ENCODE results near the gene SMARCA1.
"Not testable (repeated sequence)": the region's sequence is repeated elsewhere in the genome, so short reads cannot be mapped to it uniquely, and the experiment has no call there.

SMARCA1 gene, protein sequence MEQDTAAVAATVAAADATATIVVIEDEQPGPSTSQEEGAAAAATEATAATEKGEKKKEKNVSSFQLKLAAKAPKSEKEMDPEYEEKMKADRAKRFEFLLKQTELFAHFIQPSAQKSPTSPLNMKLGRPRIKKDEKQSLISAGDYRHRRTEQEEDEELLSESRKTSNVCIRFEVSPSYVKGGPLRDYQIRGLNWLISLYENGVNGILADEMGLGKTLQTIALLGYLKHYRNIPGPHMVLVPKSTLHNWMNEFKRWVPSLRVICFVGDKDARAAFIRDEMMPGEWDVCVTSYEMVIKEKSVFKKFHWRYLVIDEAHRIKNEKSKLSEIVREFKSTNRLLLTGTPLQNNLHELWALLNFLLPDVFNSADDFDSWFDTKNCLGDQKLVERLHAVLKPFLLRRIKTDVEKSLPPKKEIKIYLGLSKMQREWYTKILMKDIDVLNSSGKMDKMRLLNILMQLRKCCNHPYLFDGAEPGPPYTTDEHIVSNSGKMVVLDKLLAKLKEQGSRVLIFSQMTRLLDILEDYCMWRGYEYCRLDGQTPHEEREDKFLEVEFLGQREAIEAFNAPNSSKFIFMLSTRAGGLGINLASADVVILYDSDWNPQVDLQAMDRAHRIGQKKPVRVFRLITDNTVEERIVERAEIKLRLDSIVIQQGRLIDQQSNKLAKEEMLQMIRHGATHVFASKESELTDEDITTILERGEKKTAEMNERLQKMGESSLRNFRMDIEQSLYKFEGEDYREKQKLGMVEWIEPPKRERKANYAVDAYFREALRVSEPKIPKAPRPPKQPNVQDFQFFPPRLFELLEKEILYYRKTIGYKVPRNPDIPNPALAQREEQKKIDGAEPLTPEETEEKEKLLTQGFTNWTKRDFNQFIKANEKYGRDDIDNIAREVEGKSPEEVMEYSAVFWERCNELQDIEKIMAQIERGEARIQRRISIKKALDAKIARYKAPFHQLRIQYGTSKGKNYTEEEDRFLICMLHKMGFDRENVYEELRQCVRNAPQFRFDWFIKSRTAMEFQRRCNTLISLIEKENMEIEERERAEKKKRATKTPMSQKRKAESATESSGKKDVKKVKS

DNA sequence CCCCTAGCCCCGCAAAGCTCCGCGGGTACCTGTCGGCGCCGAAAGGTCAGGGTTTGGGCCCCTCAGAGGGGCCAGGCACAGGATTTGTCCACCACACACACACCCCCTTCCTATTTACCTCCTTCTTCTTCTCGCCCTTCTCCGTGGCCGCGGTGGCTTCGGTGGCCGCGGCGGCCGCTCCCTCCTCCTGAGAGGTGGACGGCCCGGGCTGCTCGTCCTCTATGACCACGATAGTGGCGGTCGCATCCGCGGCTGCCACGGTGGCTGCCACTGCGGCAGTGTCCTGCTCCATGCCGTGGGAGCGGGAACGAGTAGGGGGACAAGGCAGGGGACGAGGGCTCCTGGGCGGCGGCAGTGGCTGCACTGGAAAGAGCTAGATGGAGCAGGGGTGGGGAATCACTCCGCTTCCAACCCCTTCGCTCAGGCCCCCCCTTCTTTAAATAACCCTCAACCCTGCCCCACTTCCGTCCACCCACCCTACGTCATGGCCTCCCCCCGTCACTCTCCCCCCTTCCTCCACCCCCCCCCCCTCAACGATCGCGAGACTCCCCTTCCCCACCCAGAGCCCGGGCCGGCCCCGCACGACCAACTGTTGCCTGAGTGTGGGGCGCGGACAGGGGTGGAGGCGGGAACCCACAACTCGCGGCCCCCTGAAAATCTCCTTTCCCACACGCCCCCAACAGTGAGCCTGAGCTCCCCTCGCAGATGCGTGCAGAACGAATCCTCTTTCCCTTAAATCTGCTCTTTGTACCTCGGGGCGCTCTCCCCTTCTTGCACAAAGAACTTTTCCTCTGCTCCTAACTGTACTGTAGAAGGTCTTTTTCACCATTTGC, at the start of gene SMARCA1:
SMARCA1 (minus strand) TSS at position 412 of the 833 bp plus-strand sequence; CDS start at position 292, 120 bp downstream.
- Mint-ChIP-seq H3K4me3 (peak within 1 kb of the TSS; percentile 87), H3K27ac (peak within 1 kb of the TSS; percentile 56), H3K9me3 (no peaks in the 10 kb centered on the region), H3K4me1 (ENCODE audit: low read depth) (no peaks in the 10 kb centered on the region), H3K27me3 (peaks cover 24% of the 10 kb centered on the region), H3K36me3 (ENCODE audit: low read depth) (peaks cover 6% of the 10 kb centered on the region)
- intact Hi-C loops (cut with micrococcal nuclease): no loop called here

DNA sequence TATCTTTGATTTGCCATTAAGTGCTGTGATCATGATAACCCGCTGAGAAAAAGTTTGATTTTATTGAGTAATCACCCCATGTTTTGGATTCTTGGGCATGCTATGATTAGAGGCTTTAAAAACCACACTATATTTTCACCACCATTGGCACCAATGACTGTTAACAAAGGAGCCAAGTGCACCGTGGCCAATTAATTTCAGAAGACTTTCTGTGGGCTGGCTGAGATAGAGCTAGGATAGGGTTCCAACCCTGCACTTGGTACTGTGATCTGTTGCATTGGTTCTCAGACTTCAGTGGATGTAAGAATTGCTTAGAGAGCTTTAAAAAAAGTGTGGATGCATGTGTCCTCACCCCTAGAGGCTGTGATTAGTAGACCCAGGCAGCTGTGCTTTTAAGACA, 49.1 kb upstream of the SMARCA1 start:
- Mint-ChIP-seq H3K27me3 (no peaks in the 10 kb centered on the region), H3K9me3 (no peaks in the 10 kb centered on the region), H3K4me3 (no peak overlapping the region), H3K27ac (no peak overlapping the region), H3K4me1 (ENCODE audit: low read depth) (no peaks in the 10 kb centered on the region), H3K36me3 (ENCODE audit: low read depth) (peaks cover 54% of the 10 kb centered on the region)
- intact Hi-C loops (cut with micrococcal nuclease): no loop called here

DNA sequence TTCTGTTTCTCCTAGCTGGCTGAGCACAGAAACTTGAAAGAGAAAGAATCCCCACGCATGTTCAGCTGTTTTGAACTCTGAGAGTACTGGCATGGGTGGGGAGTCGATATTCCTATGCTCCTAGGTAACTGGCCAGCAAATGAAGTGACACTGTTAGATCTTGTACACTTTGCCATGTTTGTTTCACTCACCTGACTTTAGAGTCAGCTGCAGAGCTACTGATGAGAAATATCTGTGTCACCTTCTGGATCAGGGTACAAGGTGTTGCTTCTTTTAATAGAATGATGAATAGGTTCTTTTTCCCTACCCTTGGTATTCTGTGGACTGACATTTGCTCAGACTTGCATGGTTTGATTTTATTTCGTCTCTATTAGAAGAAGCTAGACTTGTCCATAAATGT, 45.1 kb upstream of the SMARCA1 start:
- no peaks in the 10 kb centered on the region for H3K9me3 Mint-ChIP-seq
- peaks cover 39% of the 10 kb centered on the region for H3K36me3 Mint-ChIP-seq (ENCODE audit: low read depth)
- H3K4me3 Mint-ChIP-seq: no peak overlapping the region
- H3K27me3 Mint-ChIP-seq: no peaks in the 10 kb centered on the region
- peaks cover 14% of the 10 kb centered on the region for H3K4me1 Mint-ChIP-seq (ENCODE audit: low read depth)
- H3K27ac Mint-ChIP-seq: no peak overlapping the region
- intact Hi-C loops (cut with micrococcal nuclease): no loop called here

DNA sequence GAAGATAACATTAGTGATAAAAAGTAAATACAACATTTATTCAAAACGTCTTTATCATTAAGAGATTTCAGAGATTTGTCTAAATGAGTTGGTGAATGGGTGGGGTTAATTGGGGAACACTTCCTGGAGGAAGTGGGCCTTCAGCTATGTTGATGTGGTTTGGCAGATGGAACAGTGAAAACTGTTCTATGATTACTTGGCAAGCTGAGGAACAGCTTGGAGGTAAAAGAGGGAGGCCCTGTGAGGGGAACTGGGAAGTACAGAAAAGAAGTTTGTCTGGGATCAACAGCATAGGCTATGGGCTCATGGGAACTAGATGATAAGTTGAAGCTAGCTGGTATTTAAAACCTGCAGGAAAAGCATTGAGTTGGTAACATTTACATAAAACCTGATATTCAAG, 42.8 kb upstream of the SMARCA1 start:
- H3K36me3 Mint-ChIP-seq (ENCODE audit: low read depth): peaks cover 58% of the 10 kb centered on the region
- H3K27me3 Mint-ChIP-seq: no peaks in the 10 kb centered on the region
- no peak overlapping the region for H3K4me3 Mint-ChIP-seq
- intact Hi-C loops (cut with micrococcal nuclease): no loop called here
- H3K4me1 Mint-ChIP-seq (ENCODE audit: low read depth): peaks cover 14% of the 10 kb centered on the region
- no peaks in the 10 kb centered on the region for H3K9me3 Mint-ChIP-seq
- peak overlapping the region; percentile 5 for H3K27ac Mint-ChIP-seq

DNA sequence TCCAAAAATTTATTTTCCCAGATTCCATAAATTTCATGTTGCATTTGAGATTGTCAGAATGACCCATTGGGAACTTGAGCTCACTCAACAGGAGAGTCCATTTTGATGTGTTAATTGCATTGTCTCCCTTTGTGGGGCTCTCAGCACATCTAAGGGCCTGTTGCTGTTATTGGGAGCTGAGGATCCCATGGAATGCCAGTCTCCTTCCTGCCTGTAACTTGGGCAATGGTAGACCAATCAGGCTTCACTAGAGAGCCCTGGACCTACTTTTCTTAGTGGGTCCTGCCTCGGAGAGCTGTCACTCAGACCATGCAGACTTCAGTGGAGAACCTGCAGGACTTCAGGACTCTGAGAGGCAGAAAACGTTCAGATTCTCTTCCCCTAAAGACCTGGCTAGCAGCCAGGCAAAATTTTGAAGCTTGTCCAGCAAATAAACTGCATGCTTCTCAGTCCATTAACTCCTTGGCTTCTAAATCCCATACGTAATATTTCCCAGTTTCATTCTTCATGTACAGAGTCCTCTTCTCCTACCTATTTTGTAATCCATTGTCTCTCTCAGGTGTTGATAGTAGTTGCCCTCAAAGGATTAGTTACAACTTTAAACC, 41.9 kb upstream of the SMARCA1 start:
- H3K9me3 Mint-ChIP-seq: no peaks in the 10 kb centered on the region
- intact Hi-C loops (cut with micrococcal nuclease): no loop called here
- peak overlapping the region; percentile 5 for H3K27ac Mint-ChIP-seq
- no peaks in the 10 kb centered on the region for H3K27me3 Mint-ChIP-seq
- peaks cover 14% of the 10 kb centered on the region for H3K4me1 Mint-ChIP-seq (ENCODE audit: low read depth)
- H3K36me3 Mint-ChIP-seq (ENCODE audit: low read depth): peaks cover 63% of the 10 kb centered on the region
- no peak overlapping the region for H3K4me3 Mint-ChIP-seq

DNA sequence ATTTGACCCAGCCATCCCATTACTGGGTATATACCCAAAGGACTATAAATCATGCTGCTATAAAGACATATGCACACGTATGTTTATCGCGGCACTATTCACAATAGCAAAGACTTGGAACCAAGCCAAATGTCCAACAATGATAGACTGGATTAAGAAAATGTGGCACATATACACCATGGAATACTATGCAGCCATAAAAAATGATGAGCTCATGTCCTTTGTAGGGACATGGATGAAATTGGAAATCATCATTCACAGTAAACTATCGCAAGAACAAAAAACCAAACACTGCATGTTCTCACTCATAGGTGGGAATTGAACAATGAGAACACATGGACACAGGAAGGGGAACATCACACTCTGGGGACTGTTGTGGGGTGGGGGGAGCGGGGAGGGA, 41.1 kb upstream of the SMARCA1 start:
- H3K4me3 Mint-ChIP-seq; H3K27me3 Mint-ChIP-seq; H3K9me3 Mint-ChIP-seq; H3K27ac Mint-ChIP-seq; intact Hi-C loops (cut with micrococcal nuclease): not testable (repeated sequence)
- peaks cover 19% of the 10 kb centered on the region for H3K4me1 Mint-ChIP-seq (ENCODE audit: low read depth)
- H3K36me3 Mint-ChIP-seq (ENCODE audit: low read depth): peaks cover 63% of the 10 kb centered on the region

DNA sequence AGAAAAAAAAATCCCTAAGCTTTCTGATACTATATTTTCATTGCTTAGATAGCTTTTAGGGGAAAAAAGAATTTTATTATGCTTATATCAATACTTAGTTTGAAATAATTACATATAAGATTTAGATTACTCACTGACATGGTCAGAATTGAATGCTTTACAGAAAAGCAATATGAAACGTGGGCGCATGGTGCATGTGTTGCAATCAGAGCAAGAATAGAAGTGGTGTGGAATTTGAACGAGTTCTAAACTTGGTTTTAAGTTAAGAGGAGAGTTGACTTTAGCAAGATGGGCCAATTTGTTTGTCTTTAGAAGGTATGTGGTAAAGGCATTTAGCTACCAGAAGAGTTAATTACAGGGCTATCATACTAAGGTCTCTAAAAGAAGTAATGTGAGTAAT, 38.2 kb upstream of the SMARCA1 start:
- Mint-ChIP-seq H3K27ac (no peak overlapping the region), H3K4me1 (ENCODE audit: low read depth) (peaks cover 19% of the 10 kb centered on the region), H3K9me3 (no peaks in the 10 kb centered on the region), H3K36me3 (ENCODE audit: low read depth) (peaks cover 55% of the 10 kb centered on the region), H3K27me3 (no peaks in the 10 kb centered on the region), H3K4me3 (no peak overlapping the region)
- intact Hi-C loops (cut with micrococcal nuclease): no loop called here

DNA sequence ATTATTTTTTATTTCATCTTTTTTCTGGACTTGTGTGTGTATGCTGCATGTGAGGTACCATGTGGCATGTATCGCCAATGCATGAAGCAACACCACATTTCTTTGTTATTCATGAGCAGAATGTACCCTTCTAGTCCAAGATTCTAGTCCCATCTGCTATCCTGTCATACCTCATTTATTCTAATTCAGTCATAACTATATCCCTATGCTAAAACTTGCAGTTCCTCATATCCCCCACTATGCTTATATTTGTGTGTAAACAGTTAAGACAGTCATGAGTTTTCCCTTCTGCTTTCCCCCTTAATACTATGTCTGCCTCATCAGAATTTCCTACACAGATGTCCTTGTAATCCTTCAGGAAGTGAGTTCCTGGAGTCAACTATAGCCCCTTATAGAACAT, 36.5 kb upstream of the SMARCA1 start:
- Mint-ChIP-seq H3K27ac (no peak overlapping the region), H3K36me3 (ENCODE audit: low read depth) (peaks cover 62% of the 10 kb centered on the region), H3K4me3 (no peak overlapping the region), H3K27me3 (no peaks in the 10 kb centered on the region), H3K4me1 (ENCODE audit: low read depth) (peaks cover 5% of the 10 kb centered on the region), H3K9me3 (no peaks in the 10 kb centered on the region)
- intact Hi-C loops (cut with micrococcal nuclease): no loop called here

DNA sequence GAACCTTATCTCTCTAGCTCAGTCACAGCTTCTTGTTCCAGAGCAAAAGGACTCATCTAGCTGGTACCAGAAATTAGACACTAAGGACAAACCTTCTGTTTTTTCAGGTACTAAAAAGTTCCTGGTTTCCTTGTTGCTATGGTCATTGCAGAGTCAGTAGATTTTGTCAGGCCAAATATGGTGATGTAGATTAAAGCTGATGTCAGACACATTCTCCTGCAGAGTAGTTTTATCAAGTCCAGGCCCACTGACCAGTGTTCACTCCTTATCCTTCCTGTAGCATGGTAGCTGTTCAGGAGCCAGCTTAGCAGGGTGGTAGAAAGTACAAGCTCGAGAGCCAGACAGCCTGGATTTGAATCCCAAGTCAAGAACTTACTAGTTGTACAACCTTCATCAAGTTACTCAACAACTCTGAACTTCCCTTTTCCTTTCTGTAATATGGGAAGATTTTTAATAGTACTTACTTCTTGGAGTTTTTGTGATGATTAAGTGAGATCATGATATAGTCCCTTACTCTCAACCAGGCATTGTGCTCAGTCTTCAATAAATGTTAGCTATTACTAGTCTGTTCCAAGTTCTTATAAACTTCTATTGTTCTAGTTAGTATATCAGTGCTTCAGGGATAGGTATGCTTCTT, 34.7 kb upstream of the SMARCA1 start:
- Mint-ChIP-seq H3K36me3 (ENCODE audit: low read depth) (peaks cover 55% of the 10 kb centered on the region), H3K4me3 (no peak overlapping the region), H3K9me3 (no peaks in the 10 kb centered on the region), H3K27ac (no peak overlapping the region), H3K4me1 (ENCODE audit: low read depth) (peaks cover 5% of the 10 kb centered on the region), H3K27me3 (no peaks in the 10 kb centered on the region)
- intact Hi-C loops (cut with micrococcal nuclease): no loop called here

DNA sequence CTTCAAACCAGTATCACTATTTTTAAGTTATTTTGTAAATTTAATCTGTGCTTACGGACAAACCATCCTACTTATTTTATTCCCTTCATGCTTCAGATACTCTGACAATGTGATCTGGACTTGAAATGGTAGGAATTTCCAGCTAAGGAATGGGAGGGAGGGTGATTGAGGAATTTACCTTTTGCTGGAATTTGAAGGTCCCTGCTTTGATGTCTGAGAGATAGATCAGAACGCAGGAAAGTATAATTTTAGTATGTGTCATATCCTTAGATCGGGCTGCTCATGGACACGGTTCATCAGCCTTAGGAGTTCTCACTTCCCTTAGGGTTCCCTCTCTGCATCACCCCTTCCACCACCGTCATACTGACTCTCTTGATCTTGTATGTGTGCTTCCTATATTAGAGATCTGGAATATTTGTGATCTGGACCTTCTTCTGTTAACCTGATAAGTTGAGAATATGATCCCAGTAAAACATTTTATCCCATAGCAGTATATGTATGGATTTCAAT, 33.6 kb upstream of the SMARCA1 start:
- Mint-ChIP-seq H3K4me1 (ENCODE audit: low read depth) (peaks cover 5% of the 10 kb centered on the region), H3K27ac (no peak overlapping the region), H3K27me3 (no peaks in the 10 kb centered on the region), H3K36me3 (ENCODE audit: low read depth) (peaks cover 49% of the 10 kb centered on the region), H3K4me3 (no peak overlapping the region), H3K9me3 (no peaks in the 10 kb centered on the region)
- intact Hi-C loops (cut with micrococcal nuclease): no loop called here

DNA sequence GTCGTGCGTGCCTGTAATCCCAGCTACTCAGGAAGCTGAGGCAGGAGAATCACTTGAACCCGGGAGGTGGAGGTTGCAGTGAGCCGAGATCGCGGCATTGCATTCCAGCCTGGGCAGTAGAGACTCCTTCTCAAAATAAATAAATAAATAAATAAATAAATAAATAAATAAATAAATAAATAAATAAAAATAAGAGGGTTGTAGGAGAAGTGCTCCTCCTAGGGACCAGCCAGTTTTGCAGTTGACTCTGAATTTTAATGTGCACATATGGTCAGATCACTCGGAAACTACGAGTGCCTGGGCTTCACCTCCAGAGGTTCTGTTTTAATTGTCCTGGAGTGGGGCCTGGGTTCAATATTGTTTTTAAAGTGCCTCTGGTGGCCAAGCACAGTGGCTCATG, 31.5 kb upstream of the SMARCA1 start:
- H3K4me3 Mint-ChIP-seq; intact Hi-C loops (cut with micrococcal nuclease); H3K4me1 Mint-ChIP-seq (ENCODE audit: low read depth); H3K27ac Mint-ChIP-seq; H3K27me3 Mint-ChIP-seq; H3K9me3 Mint-ChIP-seq: not testable (repeated sequence)
- peaks cover 35% of the 10 kb centered on the region for H3K36me3 Mint-ChIP-seq (ENCODE audit: low read depth)

DNA sequence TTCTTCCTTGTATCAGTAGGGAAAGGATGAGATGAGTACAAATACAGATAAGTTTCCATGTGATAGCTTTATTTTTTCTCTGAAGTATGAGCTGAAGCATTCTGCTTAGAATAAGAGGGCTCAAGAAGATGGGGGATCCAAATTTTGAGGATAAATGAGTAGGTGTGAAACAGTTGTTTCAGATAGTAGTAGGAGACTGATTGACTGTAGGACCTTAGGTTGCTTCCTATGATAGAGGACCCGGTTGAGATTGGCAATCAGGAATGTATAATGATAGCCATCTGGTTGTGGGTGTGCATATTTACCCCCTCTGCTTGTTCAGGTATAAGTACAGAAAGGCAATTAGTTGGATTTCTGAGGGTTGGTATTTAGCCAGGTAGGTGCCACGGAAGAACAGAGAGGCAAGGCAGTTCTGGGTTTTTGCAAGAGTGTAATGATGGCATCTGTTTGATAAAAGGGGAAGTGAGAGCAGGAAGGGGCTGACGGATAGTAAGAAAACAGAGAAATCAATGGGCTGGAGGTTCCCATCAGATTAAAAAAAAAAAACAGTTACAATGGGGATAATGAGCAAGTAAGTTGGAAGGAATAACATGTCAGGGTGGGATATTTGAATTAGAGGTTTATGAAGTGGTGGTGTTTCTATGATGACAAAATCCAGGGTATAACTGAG, 30.5 kb upstream of the SMARCA1 start:
- Mint-ChIP-seq H3K4me3 (no peak overlapping the region), H3K27me3 (no peaks in the 10 kb centered on the region), H3K36me3 (ENCODE audit: low read depth) (peaks cover 34% of the 10 kb centered on the region), H3K9me3 (no peaks in the 10 kb centered on the region), H3K4me1 (ENCODE audit: low read depth) (no peaks in the 10 kb centered on the region), H3K27ac (no peak overlapping the region)
- intact Hi-C loops (cut with micrococcal nuclease): no loop called here
